HG02970 (cell line): Measurements from ENCODE around the gene BOLA2.
"Not testable (repeated sequence)": the region's sequence is repeated elsewhere in the genome, so short reads cannot be mapped to it uniquely, and the experiment has no call there.

Experiments
- ATAC-seq: cut with Tn5 transposase; IDR thresholded peaks from one replicate; pipeline ENCODE4 v1.9.1; 2021; ENCODE audit warnings: mild to moderate bottlenecking, moderate library complexity, moderate number of reproducible peaks; ENCODE audit not compliant: unreplicated experiment, low FRiP score

Gene BOLA2

GRCh38 chr16:29454269-29454668 is at the start of gene BOLA2, which contains the start of gene SLX1B:
BOLA2 (minus strand) TSS chr16:29454351; CDS start chr16:29454253, 98 bp downstream.
SLX1B (plus strand) TSS chr16:29454533.
- ATAC-seq, result peak; percentile 83

- ATAC-seq, result not testable (repeated sequence)
Observed at GRCh38 chr16:29482276-29482675, 28.1 kb upstream of the BOLA2 start.

GRCh38 chr16:29472065-29472464 is 17.9 kb upstream of the BOLA2 start:
- not testable (repeated sequence) for ATAC-seq

GRCh38 chr16:29469660-29470059 is 15.5 kb upstream of the BOLA2 start:
- ATAC-seq, result not testable (repeated sequence)

GRCh38 chr16:29467654-29468366 is 13.7 kb upstream of the BOLA2 start:
- not testable (repeated sequence) for ATAC-seq

- ATAC-seq, result not testable (repeated sequence)
Observed at GRCh38 chr16:29466904-29467303, 12.8 kb upstream of the BOLA2 start.

- ATAC-seq, result not testable (repeated sequence)
Observed at GRCh38 chr16:29465985-29466824, 12.1 kb upstream of the BOLA2 start.

- not testable (repeated sequence) for ATAC-seq
Observed at GRCh38 chr16:29460647-29461030, 6.5 kb upstream of the BOLA2 start.

- not testable (repeated sequence) for ATAC-seq
Observed at GRCh38 chr16:29459706-29460646, 5.8 kb upstream of the BOLA2 start, which contains the start of gene SULT1A4. SULT1A4 (plus strand) TSS chr16:29459913; CDS start chr16:29461386, 1,473 bp downstream.

GRCh38 chr16:29457660-29458059 is 3.5 kb upstream of the BOLA2 start:
- ATAC-seq, result not testable (repeated sequence)

- peak; percentile 43 for ATAC-seq
Observed at GRCh38 chr16:29454828-29455227, 677 bp upstream of the BOLA2 start.

- peak; percentile 15 for ATAC-seq
Observed at GRCh38 chr16:29453754-29454153, 397 bp downstream of the BOLA2 start.

GRCh38 chr16:29425390-29425789 is 28.8 kb downstream of the BOLA2 start:
- not testable (repeated sequence) for ATAC-seq

- not testable (repeated sequence) for ATAC-seq
Observed at GRCh38 chr16:29423587-29423986, 30.6 kb downstream of the BOLA2 start.

- ATAC-seq, result not testable (repeated sequence)
Observed at GRCh38 chr16:29405249-29405648, 48.9 kb downstream of the BOLA2 start.
